Fibroblast of lung (primary cell): Measurements from ENCODE around the gene GLDN. TPM values are rescaled to one million over a fixed set of nuclear protein-coding genes. Genes with fewer than 3 reads are reported as not detected.
A peak's percentile ranks its signal among the peaks of the same experiment; 100 is the strongest.

Experiments used
- DNase-seq, 2 donors: peaks; one replicate each; pipeline versions ENCODE4 v3.0.0 to v3.0.0-alpha.2; 2010; ENCODE audit warnings: low read depth in 2 of 2
- H2AFZ ChIP-seq: 2 replicates; pipeline ENCODE4 v1.5.1; 2012; ENCODE audit warnings: low read length, control low read depth, inconsistent platforms
- H3K27ac ChIP-seq: 2 replicates; pipeline ENCODE4 v1.5.1; 2011; ENCODE audit warnings: low read length, control low read depth; ENCODE audit not compliant: insufficient read depth
- H3K27me3 ChIP-seq: 2 replicates; pipeline ENCODE4 v1.5.1; 2011; ENCODE audit warnings: mild to moderate bottlenecking, low read length; ENCODE audit not compliant: control insufficient read depth, insufficient read depth
- H3K36me3 ChIP-seq: 2 replicates; pipeline ENCODE4 v1.5.1; 2011; ENCODE audit warnings: low read length; ENCODE audit not compliant: control insufficient read depth, insufficient read depth
- H3K4me1 ChIP-seq: 2 replicates; pipeline ENCODE4 v1.5.1; 2011; ENCODE audit warnings: low read length; ENCODE audit not compliant: control insufficient read depth, insufficient read depth; ENCODE audit errors: extremely low read depth
- H3K4me2 ChIP-seq: 2 replicates; pipeline ENCODE4 v1.5.1; 2011; ENCODE audit warnings: low read length, control low read depth; ENCODE audit not compliant: insufficient read depth; ENCODE audit errors: extremely low read depth
- H3K4me3 ChIP-seq, 4 experiments: fragments of 200-600 bp in 1 of 4; sonication (generic) in 1 of 4; replicated peaks in 1 of 4; 2 replicates each; pipeline ENCODE4 v1.5.1; 2011 to 2016; ENCODE audit warnings: low read length in 4 of 4, low read depth in 3 of 4, mild to moderate bottlenecking in 3 of 4, control low read depth in 2 of 4, inconsistent platforms in 1 of 4, mixed read lengths in 1 of 4; ENCODE audit not compliant: insufficient read depth in 1 of 4; ENCODE audit errors: control extremely low read depth in 1 of 4
- H3K79me2 ChIP-seq: 2 replicates; pipeline ENCODE4 v1.5.1; 2012; ENCODE audit warnings: mild to moderate bottlenecking, low read length, inconsistent platforms; ENCODE audit not compliant: control insufficient read depth, insufficient read depth
- H3K9ac ChIP-seq: 2 replicates; pipeline ENCODE4 v1.5.1; 2011; ENCODE audit warnings: mild to moderate bottlenecking, low read length, control low read depth; ENCODE audit not compliant: insufficient read depth
- H3K9me3 ChIP-seq: 2 replicates; pipeline ENCODE4 v1.5.1; 2012; ENCODE audit warnings: low read depth, low read length; ENCODE audit not compliant: control insufficient read depth, insufficient read depth
- H4K20me1 ChIP-seq: 2 replicates; pipeline ENCODE4 v1.5.1; 2011; ENCODE audit warnings: low read length; ENCODE audit not compliant: control insufficient read depth, insufficient read depth; ENCODE audit errors: extremely low read depth
- EZH2 ChIP-seq: IDR thresholded peaks from 2 replicates; pipeline ENCODE4 v1.5.1; 2012; ENCODE audit warnings: low read length, control low read depth, mild to moderate bottlenecking; ENCODE audit errors: missing control alignments
- polyA plus RNA-seq, 2 donors: library from polyadenylated mRNA; depleted of rRNA in 1 of 2; stranded (reverse) in 1 of 2; unstranded in 1 of 2; fragments of >200 nt; gene quantifications; 2 replicates each; pipeline ENCODE4 v1.2.1, GENCODE V29; 2011 to 2012; ENCODE audit warnings: missing spikeins in 1 of 2
- total RNA-seq: library from RNA; depleted of rRNA; stranded (reverse); fragments of >200 nt; gene quantifications from 2 replicates; pipeline ENCODE4 v1.2.1, GENCODE V29; 2014
- TF ChIP-seq, protein P1 (sequence below), 2 donors: IDR thresholded peaks in 1 of 2; conservative IDR thresholded peaks in 1 of 2; 1 replicate in 1 of 2; 2 replicates in 1 of 2; pipeline ENCODE4 v1.5.1; 2011 to 2012; ENCODE audit warnings: low read length in 2 of 2, control low read depth in 1 of 2, inconsistent platforms in 1 of 2, low read depth in 1 of 2, mild to moderate bottlenecking in 1 of 2

The GLDN gene
- total and polyA plus RNA-seq, 2 donors (not counting 1 experiment from before 2014, with no cell fraction given) = 1.8 to 50.7 TPM

DNA sequence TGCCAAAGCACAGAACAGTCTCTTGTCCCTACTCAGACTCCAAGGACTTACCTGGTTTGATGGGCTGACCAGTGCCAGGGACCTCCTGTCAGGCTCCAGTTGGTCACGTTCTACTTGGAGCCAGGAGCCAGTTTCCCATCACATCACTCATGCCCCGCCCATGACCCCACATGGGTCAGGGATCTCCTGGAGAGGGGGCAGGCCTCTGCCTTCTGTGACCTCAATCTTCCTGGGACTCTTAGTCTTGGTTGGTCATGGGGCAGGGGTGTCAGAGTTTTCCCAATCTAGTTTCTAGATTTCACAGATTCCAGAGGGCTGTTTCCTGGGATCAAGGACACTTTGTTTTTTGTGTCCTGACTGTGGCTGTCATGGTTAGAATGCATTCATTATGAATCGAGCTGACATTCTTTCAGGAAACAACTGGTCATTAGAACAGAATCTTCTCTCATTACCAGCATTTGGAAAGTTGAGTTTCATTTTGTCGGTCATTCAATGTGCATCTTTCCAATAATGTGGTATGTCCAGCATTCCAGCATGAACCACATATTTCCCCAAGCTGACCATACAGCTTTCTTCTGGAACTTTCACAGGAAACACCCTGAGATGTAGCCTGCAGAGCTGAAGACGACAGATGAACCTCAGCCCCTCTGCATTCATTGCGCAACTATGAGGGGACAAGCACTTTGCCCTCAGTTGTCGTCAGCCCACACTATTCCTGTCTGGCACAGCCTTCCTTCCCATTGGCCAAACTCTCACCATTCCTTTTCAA is 22.9 kb upstream of the GLDN start:
- H4K20me1 ChIP-seq = no peaks in the 10 kb centered on the region
- no peak overlapping the region for H3K4me3 ChIP-seq
- no peaks in the 10 kb centered on the region for H3K36me3 ChIP-seq
- no peak for TF ChIP-seq EZH2
- TF ChIP-seq, protein P1, sequence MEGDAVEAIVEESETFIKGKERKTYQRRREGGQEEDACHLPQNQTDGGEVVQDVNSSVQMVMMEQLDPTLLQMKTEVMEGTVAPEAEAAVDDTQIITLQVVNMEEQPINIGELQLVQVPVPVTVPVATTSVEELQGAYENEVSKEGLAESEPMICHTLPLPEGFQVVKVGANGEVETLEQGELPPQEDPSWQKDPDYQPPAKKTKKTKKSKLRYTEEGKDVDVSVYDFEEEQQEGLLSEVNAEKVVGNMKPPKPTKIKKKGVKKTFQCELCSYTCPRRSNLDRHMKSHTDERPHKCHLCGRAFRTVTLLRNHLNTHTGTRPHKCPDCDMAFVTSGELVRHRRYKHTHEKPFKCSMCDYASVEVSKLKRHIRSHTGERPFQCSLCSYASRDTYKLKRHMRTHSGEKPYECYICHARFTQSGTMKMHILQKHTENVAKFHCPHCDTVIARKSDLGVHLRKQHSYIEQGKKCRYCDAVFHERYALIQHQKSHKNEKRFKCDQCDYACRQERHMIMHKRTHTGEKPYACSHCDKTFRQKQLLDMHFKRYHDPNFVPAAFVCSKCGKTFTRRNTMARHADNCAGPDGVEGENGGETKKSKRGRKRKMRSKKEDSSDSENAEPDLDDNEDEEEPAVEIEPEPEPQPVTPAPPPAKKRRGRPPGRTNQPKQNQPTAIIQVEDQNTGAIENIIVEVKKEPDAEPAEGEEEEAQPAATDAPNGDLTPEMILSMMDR (conservative IDR thresholded peaks at IDR 0.05 in 1 of 2, IDR thresholded peaks at IDR 0.05 in 1 of 2; ENCODE audit: low read depth in 1 of 2, low read length in 2 of 2) = no peak
- no peaks in the 10 kb centered on the region for H3K9me3 ChIP-seq
- H3K27me3 ChIP-seq = peaks cover 2% of the 10 kb centered on the region
- no peak overlapping the region for H3K9ac ChIP-seq
- H3K79me2 ChIP-seq = no peaks in the 10 kb centered on the region
- H3K4me1 ChIP-seq = no peaks in the 10 kb centered on the region
- no peak overlapping the region for H3K27ac ChIP-seq
- H2AFZ ChIP-seq = no peak overlapping the region
- peak overlapping the region; percentile 20 for H3K4me2 ChIP-seq
- DNase-seq = peak; percentile 40 to 80

DNA sequence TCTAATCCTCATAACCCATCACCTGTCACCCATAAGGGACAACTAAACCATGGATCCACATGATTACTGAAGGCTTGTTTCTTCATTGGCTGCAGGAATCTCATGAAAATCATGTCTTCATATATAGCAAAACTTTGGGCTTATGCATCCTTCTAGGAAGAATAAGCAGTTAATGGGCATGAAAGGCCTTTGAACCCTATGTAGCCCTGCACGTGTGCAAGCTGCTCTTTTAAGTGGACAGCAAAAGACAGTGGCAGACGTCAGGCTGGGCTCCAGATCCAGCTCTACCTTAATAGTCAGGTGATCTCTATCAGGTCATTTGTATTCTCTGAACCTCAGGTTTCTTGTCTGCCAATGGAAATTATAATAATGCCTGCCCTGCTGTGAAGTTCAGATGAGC is 21.9 kb upstream of the GLDN start:
- Histone ChIP-seq H3K4me3 (no peak overlapping the region), H4K20me1 (no peaks in the 10 kb centered on the region), H3K4me1 (no peaks in the 10 kb centered on the region), H3K9me3 (no peaks in the 10 kb centered on the region), H3K27ac (no peak overlapping the region), H3K4me2 (no peak overlapping the region), H3K36me3 (no peaks in the 10 kb centered on the region), H3K27me3 (peaks cover 2% of the 10 kb centered on the region), H3K79me2 (no peaks in the 10 kb centered on the region), H3K9ac (no peak overlapping the region), H2AFZ (no peak overlapping the region)
- DNase-seq = no peak
- no peak for TF ChIP-seq EZH2
- TF ChIP-seq, protein P1 (conservative IDR thresholded peaks at IDR 0.05 in 1 of 2, IDR thresholded peaks at IDR 0.05 in 1 of 2; ENCODE audit: low read depth in 1 of 2, low read length in 2 of 2) = no peak

DNA sequence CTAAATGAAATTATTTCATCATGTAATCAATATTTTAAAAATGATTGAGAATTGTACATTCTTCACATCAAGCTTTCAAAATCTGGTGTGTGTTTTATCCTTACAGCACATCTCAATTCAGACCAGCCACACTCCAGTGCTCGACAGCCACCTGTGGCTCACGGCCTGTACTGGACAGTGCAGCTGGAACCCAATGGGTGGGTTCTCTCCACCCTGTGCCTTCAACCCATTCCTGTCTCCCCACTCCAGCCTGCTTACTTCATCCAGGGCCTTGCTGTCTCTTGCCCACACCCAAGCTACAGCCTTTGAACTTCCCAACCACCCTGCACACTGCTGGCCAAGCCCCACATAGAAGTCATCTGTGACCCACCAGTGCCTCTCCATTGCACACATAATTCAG is 20.6 kb upstream of the GLDN start:
- TF ChIP-seq EZH2 = no peak
- TF ChIP-seq, protein P1 (conservative IDR thresholded peaks at IDR 0.05 in 1 of 2, IDR thresholded peaks at IDR 0.05 in 1 of 2; ENCODE audit: low read depth in 1 of 2, low read length in 2 of 2) = no peak
- Histone ChIP-seq H3K36me3 (no peaks in the 10 kb centered on the region), H3K79me2 (no peaks in the 10 kb centered on the region), H3K4me2 (no peak overlapping the region), H4K20me1 (no peaks in the 10 kb centered on the region), H3K4me3 (no peak overlapping the region), H3K27ac (no peak overlapping the region), H3K9ac (no peak overlapping the region), H3K27me3 (peaks cover 2% of the 10 kb centered on the region), H3K9me3 (no peaks in the 10 kb centered on the region), H2AFZ (no peak overlapping the region), H3K4me1 (no peaks in the 10 kb centered on the region)
- DNase-seq = no peak
